ENCODE data around the gene HSD17B12. TPM values are rescaled to one million over a fixed set of nuclear protein-coding genes. Genes with fewer than 3 reads are reported as not detected.

Gene HSD17B12
- total and polyA plus RNA-seq, 2 of the 13 experiments (the other 11 are each of a cell fraction or from before 2014, with no cell fraction given) = 50.3 to 117 TPM

DNA sequence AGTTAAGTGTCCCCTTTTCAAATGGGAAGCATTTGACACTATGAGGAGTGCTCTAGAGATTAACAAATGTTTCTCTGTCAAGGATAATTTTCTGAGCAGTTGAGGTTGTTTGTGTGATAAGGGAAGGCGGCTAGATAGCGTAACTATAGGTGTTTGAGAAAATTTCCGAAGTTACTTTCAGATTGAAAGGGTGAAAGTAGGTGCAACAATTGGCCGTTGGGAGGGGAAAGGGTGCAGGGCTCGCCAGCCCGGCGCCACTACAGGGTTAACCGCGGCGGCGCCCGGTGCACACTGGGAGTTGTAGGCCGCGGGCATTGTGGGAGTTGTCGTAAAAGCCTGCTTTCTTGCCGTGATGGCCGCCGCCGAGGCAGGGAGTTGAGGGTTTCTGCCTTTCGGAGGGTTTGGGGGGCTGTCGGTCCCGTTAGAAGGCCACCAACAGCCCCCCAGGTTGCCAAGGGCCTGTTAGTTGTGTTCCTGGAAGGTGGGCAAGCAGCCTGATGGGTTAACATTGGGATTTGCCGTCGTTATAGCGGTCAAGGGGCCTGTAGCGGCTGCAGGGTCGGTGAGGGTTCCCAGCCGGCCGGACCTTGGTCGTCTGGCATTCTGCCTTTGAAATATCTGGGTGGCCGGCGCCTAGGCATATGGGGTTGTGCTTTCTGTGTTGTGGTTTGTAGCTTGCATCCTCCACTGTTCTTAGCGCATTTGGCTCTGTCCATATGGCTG, 36.5 kb upstream of the HSD17B12 start (continued):
- TF ChIP-seq, protein P1, sequence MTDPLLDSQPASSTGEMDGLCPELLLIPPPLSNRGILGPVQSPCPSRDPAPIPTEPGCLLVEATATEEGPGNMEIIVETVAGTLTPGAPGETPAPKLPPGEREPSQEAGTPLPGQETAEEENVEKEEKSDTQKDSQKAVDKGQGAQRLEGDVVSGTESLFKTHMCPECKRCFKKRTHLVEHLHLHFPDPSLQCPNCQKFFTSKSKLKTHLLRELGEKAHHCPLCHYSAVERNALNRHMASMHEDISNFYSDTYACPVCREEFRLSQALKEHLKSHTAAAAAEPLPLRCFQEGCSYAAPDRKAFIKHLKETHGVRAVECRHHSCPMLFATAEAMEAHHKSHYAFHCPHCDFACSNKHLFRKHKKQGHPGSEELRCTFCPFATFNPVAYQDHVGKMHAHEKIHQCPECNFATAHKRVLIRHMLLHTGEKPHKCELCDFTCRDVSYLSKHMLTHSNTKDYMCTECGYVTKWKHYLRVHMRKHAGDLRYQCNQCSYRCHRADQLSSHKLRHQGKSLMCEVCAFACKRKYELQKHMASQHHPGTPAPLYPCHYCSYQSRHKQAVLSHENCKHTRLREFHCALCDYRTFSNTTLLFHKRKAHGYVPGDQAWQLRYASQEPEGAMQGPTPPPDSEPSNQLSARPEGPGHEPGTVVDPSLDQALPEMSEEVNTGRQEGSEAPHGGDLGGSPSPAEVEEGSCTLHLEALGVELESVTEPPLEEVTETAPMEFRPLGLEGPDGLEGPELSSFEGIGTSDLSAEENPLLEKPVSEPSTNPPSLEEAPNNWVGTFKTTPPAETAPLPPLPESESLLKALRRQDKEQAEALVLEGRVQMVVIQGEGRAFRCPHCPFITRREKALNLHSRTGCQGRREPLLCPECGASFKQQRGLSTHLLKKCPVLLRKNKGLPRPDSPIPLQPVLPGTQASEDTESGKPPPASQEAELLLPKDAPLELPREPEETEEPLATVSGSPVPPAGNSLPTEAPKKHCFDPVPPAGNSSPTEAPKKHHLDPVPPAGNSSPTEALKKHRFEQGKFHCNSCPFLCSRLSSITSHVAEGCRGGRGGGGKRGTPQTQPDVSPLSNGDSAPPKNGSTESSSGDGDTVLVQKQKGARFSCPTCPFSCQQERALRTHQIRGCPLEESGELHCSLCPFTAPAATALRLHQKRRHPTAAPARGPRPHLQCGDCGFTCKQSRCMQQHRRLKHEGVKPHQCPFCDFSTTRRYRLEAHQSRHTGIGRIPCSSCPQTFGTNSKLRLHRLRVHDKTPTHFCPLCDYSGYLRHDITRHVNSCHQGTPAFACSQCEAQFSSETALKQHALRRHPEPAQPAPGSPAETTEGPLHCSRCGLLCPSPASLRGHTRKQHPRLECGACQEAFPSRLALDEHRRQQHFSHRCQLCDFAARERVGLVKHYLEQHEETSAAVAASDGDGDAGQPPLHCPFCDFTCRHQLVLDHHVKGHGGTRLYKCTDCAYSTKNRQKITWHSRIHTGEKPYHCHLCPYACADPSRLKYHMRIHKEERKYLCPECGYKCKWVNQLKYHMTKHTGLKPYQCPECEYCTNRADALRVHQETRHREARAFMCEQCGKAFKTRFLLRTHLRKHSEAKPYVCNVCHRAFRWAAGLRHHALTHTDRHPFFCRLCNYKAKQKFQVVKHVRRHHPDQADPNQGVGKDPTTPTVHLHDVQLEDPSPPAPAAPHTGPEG (CRISPR knock-in tag; IDR thresholded peaks at IDR 0.05) = no peak
- no peak for TF ChIP-seq PAF1 (CRISPR knock-in tag; IDR thresholded peaks at IDR 0.05)
- peak; percentile 77 for TF ChIP-seq ZNF788 (CRISPR knock-in tag; IDR thresholded peaks at IDR 0.05; ENCODE audit: borderline replicate concordance)
- TF ChIP-seq, protein P2, sequence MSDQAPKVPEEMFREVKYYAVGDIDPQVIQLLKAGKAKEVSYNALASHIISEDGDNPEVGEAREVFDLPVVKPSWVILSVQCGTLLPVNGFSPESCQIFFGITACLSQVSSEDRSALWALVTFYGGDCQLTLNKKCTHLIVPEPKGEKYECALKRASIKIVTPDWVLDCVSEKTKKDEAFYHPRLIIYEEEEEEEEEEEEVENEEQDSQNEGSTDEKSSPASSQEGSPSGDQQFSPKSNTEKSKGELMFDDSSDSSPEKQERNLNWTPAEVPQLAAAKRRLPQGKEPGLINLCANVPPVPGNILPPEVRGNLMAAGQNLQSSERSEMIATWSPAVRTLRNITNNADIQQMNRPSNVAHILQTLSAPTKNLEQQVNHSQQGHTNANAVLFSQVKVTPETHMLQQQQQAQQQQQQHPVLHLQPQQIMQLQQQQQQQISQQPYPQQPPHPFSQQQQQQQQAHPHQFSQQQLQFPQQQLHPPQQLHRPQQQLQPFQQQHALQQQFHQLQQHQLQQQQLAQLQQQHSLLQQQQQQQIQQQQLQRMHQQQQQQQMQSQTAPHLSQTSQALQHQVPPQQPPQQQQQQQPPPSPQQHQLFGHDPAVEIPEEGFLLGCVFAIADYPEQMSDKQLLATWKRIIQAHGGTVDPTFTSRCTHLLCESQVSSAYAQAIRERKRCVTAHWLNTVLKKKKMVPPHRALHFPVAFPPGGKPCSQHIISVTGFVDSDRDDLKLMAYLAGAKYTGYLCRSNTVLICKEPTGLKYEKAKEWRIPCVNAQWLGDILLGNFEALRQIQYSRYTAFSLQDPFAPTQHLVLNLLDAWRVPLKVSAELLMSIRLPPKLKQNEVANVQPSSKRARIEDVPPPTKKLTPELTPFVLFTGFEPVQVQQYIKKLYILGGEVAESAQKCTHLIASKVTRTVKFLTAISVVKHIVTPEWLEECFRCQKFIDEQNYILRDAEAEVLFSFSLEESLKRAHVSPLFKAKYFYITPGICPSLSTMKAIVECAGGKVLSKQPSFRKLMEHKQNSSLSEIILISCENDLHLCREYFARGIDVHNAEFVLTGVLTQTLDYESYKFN (CRISPR knock-in tag; conservative IDR thresholded peaks at IDR 0.05) = peak; percentile 50; the same call in 1 of the 2 replicates
- TF ChIP-seq, protein P3, sequence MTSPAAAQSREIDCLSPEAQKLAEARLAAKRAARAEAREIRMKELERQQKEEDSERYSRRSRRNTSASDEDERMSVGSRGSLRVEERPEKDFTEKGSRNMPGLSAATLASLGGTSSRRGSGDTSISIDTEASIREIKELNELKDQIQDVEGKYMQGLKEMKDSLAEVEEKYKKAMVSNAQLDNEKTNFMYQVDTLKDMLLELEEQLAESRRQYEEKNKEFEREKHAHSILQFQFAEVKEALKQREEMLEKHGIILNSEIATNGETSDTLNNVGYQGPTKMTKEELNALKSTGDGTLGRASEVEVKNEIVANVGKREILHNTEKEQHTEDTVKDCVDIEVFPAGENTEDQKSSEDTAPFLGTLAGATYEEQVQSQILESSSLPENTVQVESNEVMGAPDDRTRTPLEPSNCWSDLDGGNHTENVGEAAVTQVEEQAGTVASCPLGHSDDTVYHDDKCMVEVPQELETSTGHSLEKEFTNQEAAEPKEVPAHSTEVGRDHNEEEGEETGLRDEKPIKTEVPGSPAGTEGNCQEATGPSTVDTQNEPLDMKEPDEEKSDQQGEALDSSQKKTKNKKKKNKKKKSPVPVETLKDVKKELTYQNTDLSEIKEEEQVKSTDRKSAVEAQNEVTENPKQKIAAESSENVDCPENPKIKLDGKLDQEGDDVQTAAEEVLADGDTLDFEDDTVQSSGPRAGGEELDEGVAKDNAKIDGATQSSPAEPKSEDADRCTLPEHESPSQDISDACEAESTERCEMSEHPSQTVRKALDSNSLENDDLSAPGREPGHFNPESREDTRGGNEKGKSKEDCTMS (CRISPR knock-in tag; conservative IDR thresholded peaks at IDR 0.05) = no peak
- no peak for TF ChIP-seq NR2F1 (CRISPR knock-in tag; IDR thresholded peaks at IDR 0.05)
- 0 out of 2 replicates have a peak, but pooled peaks have one; percentile 75 for TF ChIP-seq KLF15 (CRISPR knock-in tag; IDR thresholded peaks at IDR 0.05; ENCODE audit: borderline replicate concordance)
- TF ChIP-seq SALL2 (CRISPR knock-in tag; IDR thresholded peaks at IDR 0.05) = no peak
- no peak for TF ChIP-seq SATB2 (CRISPR knock-in tag; IDR thresholded peaks at IDR 0.05)
- no peak for TF ChIP-seq ZNF773 (CRISPR knock-in tag; IDR thresholded peaks at IDR 0.05; ENCODE audit: borderline replicate concordance)
- peak; percentile 47; the same call in 1 of the 2 replicates for TF ChIP-seq ZNF274 (CRISPR knock-in tag; IDR thresholded peaks at IDR 0.05)
- TF ChIP-seq TBX3 (IDR thresholded peaks at IDR 0.05; ENCODE audit: borderline replicate concordance) = no peak
- TF ChIP-seq, protein P4, sequence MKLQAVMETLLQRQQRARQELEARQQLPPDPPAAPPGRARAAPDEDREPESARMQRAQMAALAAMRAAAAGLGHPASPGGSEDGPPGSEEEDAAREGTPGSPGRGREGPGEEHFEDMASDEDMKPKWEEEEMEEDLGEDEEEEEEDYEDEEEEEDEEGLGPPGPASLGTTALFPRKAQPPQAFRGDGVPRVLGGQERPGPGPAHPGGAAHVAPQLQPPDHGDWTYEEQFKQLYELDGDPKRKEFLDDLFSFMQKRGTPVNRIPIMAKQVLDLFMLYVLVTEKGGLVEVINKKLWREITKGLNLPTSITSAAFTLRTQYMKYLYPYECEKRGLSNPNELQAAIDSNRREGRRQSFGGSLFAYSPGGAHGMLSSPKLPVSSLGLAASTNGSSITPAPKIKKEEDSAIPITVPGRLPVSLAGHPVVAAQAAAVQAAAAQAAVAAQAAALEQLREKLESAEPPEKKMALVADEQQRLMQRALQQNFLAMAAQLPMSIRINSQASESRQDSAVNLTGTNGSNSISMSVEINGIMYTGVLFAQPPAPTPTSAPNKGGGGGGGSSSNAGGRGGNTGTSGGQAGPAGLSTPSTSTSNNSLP (IDR thresholded peaks at IDR 0.05; ENCODE audit: low read depth, low read length) = no peak
- no peak for TF ChIP-seq KLF13 (CRISPR knock-in tag; IDR thresholded peaks at IDR 0.05)
